Left ventricle myocardium inferior (tissue), 1 donor: ENCODE results near the gene PIEZO2. TPM values are rescaled to one million over a fixed set of nuclear protein-coding genes. Genes with fewer than 3 reads are reported as not detected.

Source experiments
- DNase-seq: peaks from one replicate; pipeline ENCODE4 v3.0.0-alpha.2; 2020
- H3K27ac ChIP-seq: fragments of 200-600 bp; replicated peaks from 2 replicates; pipeline ENCODE4 v1.8.0; 2021
- H3K27me3 ChIP-seq: fragments of 200-600 bp; 2 replicates; pipeline ENCODE4 v1.8.0; 2021; ENCODE audit warnings: low read depth
- H3K36me3 ChIP-seq: fragments of 200-600 bp; 2 replicates; pipeline ENCODE4 v1.8.0; 2021
- H3K4me1 ChIP-seq: fragments of 200-600 bp; 2 replicates; pipeline ENCODE4 v1.8.0; 2021
- H3K4me3 ChIP-seq: fragments of 200-600 bp; 2 replicates; pipeline ENCODE4 v1.8.0; 2021; ENCODE audit warnings: mild to moderate bottlenecking, moderate library complexity
- H3K9me3 ChIP-seq: fragments of 200-600 bp; replicated peaks from 2 replicates; pipeline ENCODE4 v1.8.0; 2021
- CTCF ChIP-seq: fragments of 200-600 bp; IDR thresholded peaks from 2 replicates; pipeline ENCODE4 v1.8.0; 2021; ENCODE audit warnings: antibody characterized with exemption, mild to moderate bottlenecking, borderline replicate concordance
- intact Hi-C: fragments of 100-400 bp; cut with micrococcal nuclease; formaldehyde crosslinking; loops from one replicate; pipeline ENCODE4 v1.11.0; 2022
- total RNA-seq: library from RNA; stranded (reverse); fragmentation: NEBNext Ultra II Directional; extraction: Animal tissue kit (Norgen Biotek cat#: 25700); gene quantifications from one replicate; pipeline ENCODE4 v1.2.1, GENCODE V29; 2021
- donor health status: DM: no; HTN: yes; CAD: no; lungs with severe emphysema.

PIEZO2 gene
- total RNA-seq, 1 donor from 2014 or later: 0.33 TPM

GRCh38 chr18:10690035-10690329 lies 459.4 kb downstream of the PIEZO2 start:
- no peaks in the 10 kb centered on the region for H3K36me3 ChIP-seq
- intact Hi-C loops: no loop called here
- no peak overlapping the region for H3K27ac ChIP-seq
- peaks cover 4% of the 10 kb centered on the region for H3K27me3 ChIP-seq
- DNase-seq: no peak
- no peak overlapping the region for H3K4me3 ChIP-seq
- no peak for TF ChIP-seq CTCF
- H3K9me3 ChIP-seq: no peaks in the 10 kb centered on the region
- no peaks in the 10 kb centered on the region for H3K4me1 ChIP-seq

GRCh38 chr18:10689236-10690034 lies 459.9 kb downstream of the PIEZO2 start:
- no peaks in the 10 kb centered on the region for H3K36me3 ChIP-seq
- H3K4me1 ChIP-seq: no peaks in the 10 kb centered on the region
- H3K9me3 ChIP-seq: no peaks in the 10 kb centered on the region
- H3K4me3 ChIP-seq: no peak overlapping the region
- H3K27me3 ChIP-seq: peaks cover under 1% of the 10 kb centered on the region
- DNase-seq: no peak
- no peak overlapping the region for H3K27ac ChIP-seq
- TF ChIP-seq CTCF: no peak
- intact Hi-C loops: no loop called here

DNA sequence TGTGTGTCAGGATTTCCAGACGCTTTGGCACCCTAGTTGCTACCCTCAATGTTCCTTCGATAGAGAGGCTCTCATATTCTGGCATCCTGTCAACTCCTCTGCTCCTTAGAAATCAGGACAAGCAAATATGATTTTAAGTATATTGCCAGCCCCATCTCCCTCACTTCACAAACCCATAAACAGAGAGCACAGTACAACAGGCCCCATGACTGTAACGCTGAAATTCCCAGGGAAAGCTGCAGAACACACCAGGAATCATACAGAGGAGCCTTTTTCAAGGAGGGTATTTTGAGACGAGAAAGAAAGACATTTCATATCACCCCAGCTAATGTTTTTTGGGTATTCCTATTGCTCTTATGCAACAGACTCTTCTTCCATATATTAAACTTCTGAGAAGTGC lies 460.6 kb downstream of the PIEZO2 start:
- no peak for DNase-seq
- Histone ChIP-seq H3K36me3 (no peaks in the 10 kb centered on the region), H3K27me3 (no peaks in the 10 kb centered on the region), H3K4me3 (no peak overlapping the region), H3K9me3 (no peaks in the 10 kb centered on the region), H3K4me1 (no peaks in the 10 kb centered on the region), H3K27ac (no peak overlapping the region)
- intact Hi-C loops: no loop called here
- no peak for TF ChIP-seq CTCF

GRCh38 chr18:10687161-10687925 lies 462.0 kb downstream of the PIEZO2 start:
- no peak overlapping the region for H3K4me3 ChIP-seq
- TF ChIP-seq CTCF: no peak
- no peaks in the 10 kb centered on the region for H3K27me3 ChIP-seq
- no peaks in the 10 kb centered on the region for H3K9me3 ChIP-seq
- no peak for DNase-seq
- no peaks in the 10 kb centered on the region for H3K36me3 ChIP-seq
- intact Hi-C loops: no loop called here
- H3K27ac ChIP-seq: no peak overlapping the region
- H3K4me1 ChIP-seq: no peaks in the 10 kb centered on the region

DNA sequence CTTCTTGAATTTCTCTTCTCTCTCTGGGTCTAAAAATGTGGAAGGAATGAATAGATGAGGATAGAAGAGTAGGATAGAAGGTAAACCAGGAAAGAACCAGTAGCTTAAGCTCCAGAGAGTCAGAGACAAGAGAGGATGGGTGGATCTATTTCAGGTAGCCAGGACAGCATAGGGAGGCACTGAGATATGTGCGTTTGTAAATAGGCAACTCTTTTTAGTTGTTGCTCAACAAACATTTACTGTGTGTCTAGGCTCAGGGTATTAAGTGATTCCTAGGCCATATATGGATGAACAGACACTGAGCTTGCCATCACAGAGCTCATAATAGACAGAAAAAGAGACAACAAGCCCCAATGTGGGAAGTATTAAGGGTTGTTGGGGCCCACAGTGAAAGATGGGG lies 463.1 kb downstream of the PIEZO2 start:
- DNase-seq: no peak
- no peaks in the 10 kb centered on the region for H3K27me3 ChIP-seq
- no peaks in the 10 kb centered on the region for H3K9me3 ChIP-seq
- H3K36me3 ChIP-seq: no peaks in the 10 kb centered on the region
- no peaks in the 10 kb centered on the region for H3K4me1 ChIP-seq
- TF ChIP-seq CTCF: no peak
- no peak overlapping the region for H3K27ac ChIP-seq
- intact Hi-C loops: no loop called here
- H3K4me3 ChIP-seq: no peak overlapping the region
